HEK293 (cell line): Measurements from ENCODE around the gene NID1.
A peak's percentile ranks its signal among the peaks of the same experiment; 100 is the strongest.

Experiments used
- CTCF ChIA-PET: fragments of 350-600 bp; formaldehyde crosslinking; extraction: SDS; loops from one replicate; lab custom pipeline; 2021; ENCODE audit warnings: antibody characterized with exemption; lab: Yijun Ruan, JAX
- POLR2A ChIA-PET: fragments of 300-600 bp; formaldehyde crosslinking; extraction: SDS; loops from one replicate; lab custom pipeline; 2020; ENCODE audit warnings: antibody characterized with exemption, inconsistent platforms; lab: Yijun Ruan, JAX
- H3K27ac ChIP-seq: fragments of 200-500 bp; sonication (Bioruptor generic); 2 replicates; pipeline ENCODE4 v1.5.1; 2014; ENCODE audit warnings: low read depth, low read length, control low read depth, inconsistent platforms; ENCODE audit errors: extremely low read depth
- H3K36me3 ChIP-seq, 2 experiments: fragments of 200-500 bp in 1 of 2; sonication (Bioruptor generic) in 1 of 2; 1 replicate in 1 of 2; 2 replicates in 1 of 2; pipeline ENCODE4 v1.5.1; 2014 to 2017; ENCODE audit warnings: inconsistent platforms in 2 of 2, low read length in 2 of 2; ENCODE audit not compliant: control insufficient read depth in 2 of 2, insufficient read depth in 1 of 2
- H3K4me1 ChIP-seq: fragments of 200-500 bp; sonication (Bioruptor generic); 2 replicates; pipeline ENCODE4 v1.5.1; 2014; ENCODE audit warnings: mild to moderate bottlenecking, low read length, inconsistent platforms; ENCODE audit not compliant: control insufficient read depth, insufficient read depth
- H3K4me3 ChIP-seq: 2 replicates; pipeline ENCODE4 v1.5.1; 2011; ENCODE audit warnings: low read depth, mild to moderate bottlenecking, control low read depth, low read length, moderate library complexity
- H3K9me3 ChIP-seq: fragments of 200-500 bp; sonication (Bioruptor generic); 2 replicates; pipeline ENCODE4 v1.5.1; 2014; ENCODE audit warnings: low read depth, low read length, inconsistent platforms; ENCODE audit not compliant: control insufficient read depth, insufficient read depth
- EGR2 ChIP-seq: fragments of 450-650 bp; formaldehyde crosslinking; IDR thresholded peaks from 2 replicates; pipeline ENCODE4 v1.5.1; 2016; ENCODE audit warnings: low read depth, missing biosample characterization, missing genetic modification characterization
- GLIS1 ChIP-seq: fragments of 450-650 bp; formaldehyde crosslinking; IDR thresholded peaks from 2 replicates; pipeline ENCODE4 v1.5.1; 2016; ENCODE audit warnings: missing biosample characterization, missing genetic modification characterization
- KLF16 ChIP-seq: fragments of 450-650 bp; formaldehyde crosslinking; IDR thresholded peaks from 2 replicates; pipeline ENCODE4 v1.5.1; 2017; ENCODE audit warnings: missing biosample characterization, missing genetic modification characterization
- SCRT2 ChIP-seq: fragments of 450-650 bp; formaldehyde crosslinking; IDR thresholded peaks from 2 replicates; pipeline ENCODE4 v1.5.1; 2016; ENCODE audit warnings: missing biosample characterization, missing genetic modification characterization
- SETDB1 ChIP-seq: IDR thresholded peaks from one replicate; pipeline ENCODE4 v1.6.1; 2017; ENCODE audit warnings: mild to moderate bottlenecking, low read length, moderate library complexity, mixed read lengths; ENCODE audit not compliant: insufficient read length
- TRIM28 ChIP-seq: IDR thresholded peaks from 2 replicates; pipeline ENCODE4 v1.6.1; 2011; ENCODE audit warnings: low read length, control low read depth, borderline replicate concordance
- TSHZ1 ChIP-seq: fragments of 450-650 bp; formaldehyde crosslinking; IDR thresholded peaks from 2 replicates; pipeline ENCODE4 v1.5.1; 2016; ENCODE audit warnings: missing biosample characterization, missing genetic modification characterization, borderline replicate concordance
- WT1 ChIP-seq: fragments of 450-650 bp; formaldehyde crosslinking; IDR thresholded peaks from 2 replicates; pipeline ENCODE4 v1.5.1; 2016; ENCODE audit warnings: missing biosample characterization, missing genetic modification characterization
- ZBTB26 ChIP-seq: fragments of 450-650 bp; formaldehyde crosslinking; optimal IDR thresholded peaks from 2 replicates; pipeline ENCODE3; 2016; ENCODE audit warnings: missing biosample characterization, mild to moderate bottlenecking, missing genetic modification characterization
- ZNF169 ChIP-seq: fragments of 450-650 bp; formaldehyde crosslinking; IDR thresholded peaks from 2 replicates; pipeline ENCODE4 v1.5.1; 2016; ENCODE audit warnings: missing biosample characterization, missing genetic modification characterization
- ZNF19 ChIP-seq: fragments of 450-650 bp; formaldehyde crosslinking; IDR thresholded peaks from 2 replicates; pipeline ENCODE4; 2016; ENCODE audit warnings: missing biosample characterization, missing genetic modification characterization, low read depth
- ZNF248 ChIP-seq: fragments of 450-650 bp; formaldehyde crosslinking; IDR thresholded peaks from 2 replicates; pipeline ENCODE4 v1.5.1; 2017; ENCODE audit warnings: missing biosample characterization, missing genetic modification characterization
- ZNF280D ChIP-seq: fragments of 450-650 bp; formaldehyde crosslinking; IDR thresholded peaks from 2 replicates; pipeline ENCODE4 v1.5.1; 2016; ENCODE audit warnings: missing biosample characterization, missing genetic modification characterization
- ZNF416 ChIP-seq: fragments of 450-650 bp; formaldehyde crosslinking; IDR thresholded peaks from 2 replicates; pipeline ENCODE4 v1.5.1; 2016; ENCODE audit warnings: missing biosample characterization, missing genetic modification characterization
- ZNF585B ChIP-seq: fragments of 450-650 bp; formaldehyde crosslinking; IDR thresholded peaks from 2 replicates; pipeline ENCODE4 v1.5.1; 2016; ENCODE audit warnings: missing biosample characterization, missing genetic modification characterization
- ZNF623 ChIP-seq: fragments of 450-650 bp; formaldehyde crosslinking; IDR thresholded peaks from 2 replicates; pipeline ENCODE4 v1.5.1; 2016; ENCODE audit warnings: missing biosample characterization, missing genetic modification characterization
- ZNF626 ChIP-seq: fragments of 450-650 bp; sonication (Bioruptor Pico); formaldehyde crosslinking; IDR thresholded peaks from 2 replicates; pipeline ENCODE4 v1.5.1; 2018; ENCODE audit warnings: missing biosample characterization, missing genetic modification characterization, inconsistent platforms
- ZNF677 ChIP-seq: fragments of 450-650 bp; IDR thresholded peaks from 2 replicates; pipeline ENCODE4 v1.5.0; 2018; ENCODE audit warnings: missing biosample characterization, mild to moderate bottlenecking, missing genetic modification characterization, moderate library complexity
- ZSCAN16 ChIP-seq: fragments of 450-650 bp; formaldehyde crosslinking; IDR thresholded peaks from 2 replicates; pipeline ENCODE4 v1.5.1; 2016; ENCODE audit warnings: missing biosample characterization, missing genetic modification characterization
- TF ChIP-seq, protein P1 (sequence below): fragments of 450-650 bp; formaldehyde crosslinking; IDR thresholded peaks from 2 replicates; pipeline ENCODE4 v1.5.1; 2016; ENCODE audit warnings: missing biosample characterization, missing genetic modification characterization
- TF ChIP-seq, protein P2 (sequence below): fragments of 450-650 bp; formaldehyde crosslinking; IDR thresholded peaks from 2 replicates; pipeline ENCODE4 v1.5.1; 2016; ENCODE audit warnings: missing biosample characterization, missing genetic modification characterization, borderline replicate concordance
- TF ChIP-seq, protein P3 (sequence below): fragments of 450-650 bp; formaldehyde crosslinking; IDR thresholded peaks from 2 replicates; pipeline ENCODE4 v1.5.1; 2016; ENCODE audit warnings: missing biosample characterization, missing genetic modification characterization

The NID1 gene

GRCh38 chr1:236084386-236084730 is 19.5 kb upstream of the NID1 start:
- Histone ChIP-seq H3K9me3 (no peaks in the 10 kb centered on the region), H3K4me1 (no peaks in the 10 kb centered on the region), H3K36me3 (no peaks in the 10 kb centered on the region), H3K27ac (no peak overlapping the region), H3K4me3 (no peak overlapping the region)
- ChIA-PET CTCF (no interaction called here), POLR2A (interaction anchor here (0.6 kb wide), 1 partner anchor 516 kb away, joined by 9 read pairs; no protein-coding TSS in a partner anchor)
- TF ChIP-seq ZNF626 (tag by site-specific recombination) (no peak), ZBTB26 (tag by site-specific recombination) (no peak), ZNF585B (tag by site-specific recombination) (no peak), TSHZ1 (tag by site-specific recombination) (no peak), EGR2 (tag by site-specific recombination) (no peak), ZNF416 (no peak), ZSCAN16 (no peak), TRIM28 (peak; percentile 92), GLIS1 (no peak), ZNF677 (tag by site-specific recombination) (no peak), ZNF280D (0 out of 2 replicates have a peak, but pooled peaks have one; percentile 87), ZNF169 (tag by site-specific recombination) (no peak), ZNF19 (tag by site-specific recombination) (no peak), KLF16 (tag by site-specific recombination) (no peak), WT1 (tag by site-specific recombination) (no peak), ZNF248 (tag by site-specific recombination) (no peak), SCRT2 (tag by site-specific recombination) (no peak), ZNF623 (tag by site-specific recombination) (no peak), SETDB1 (peak; percentile 93)
- TF ChIP-seq, protein P1, sequence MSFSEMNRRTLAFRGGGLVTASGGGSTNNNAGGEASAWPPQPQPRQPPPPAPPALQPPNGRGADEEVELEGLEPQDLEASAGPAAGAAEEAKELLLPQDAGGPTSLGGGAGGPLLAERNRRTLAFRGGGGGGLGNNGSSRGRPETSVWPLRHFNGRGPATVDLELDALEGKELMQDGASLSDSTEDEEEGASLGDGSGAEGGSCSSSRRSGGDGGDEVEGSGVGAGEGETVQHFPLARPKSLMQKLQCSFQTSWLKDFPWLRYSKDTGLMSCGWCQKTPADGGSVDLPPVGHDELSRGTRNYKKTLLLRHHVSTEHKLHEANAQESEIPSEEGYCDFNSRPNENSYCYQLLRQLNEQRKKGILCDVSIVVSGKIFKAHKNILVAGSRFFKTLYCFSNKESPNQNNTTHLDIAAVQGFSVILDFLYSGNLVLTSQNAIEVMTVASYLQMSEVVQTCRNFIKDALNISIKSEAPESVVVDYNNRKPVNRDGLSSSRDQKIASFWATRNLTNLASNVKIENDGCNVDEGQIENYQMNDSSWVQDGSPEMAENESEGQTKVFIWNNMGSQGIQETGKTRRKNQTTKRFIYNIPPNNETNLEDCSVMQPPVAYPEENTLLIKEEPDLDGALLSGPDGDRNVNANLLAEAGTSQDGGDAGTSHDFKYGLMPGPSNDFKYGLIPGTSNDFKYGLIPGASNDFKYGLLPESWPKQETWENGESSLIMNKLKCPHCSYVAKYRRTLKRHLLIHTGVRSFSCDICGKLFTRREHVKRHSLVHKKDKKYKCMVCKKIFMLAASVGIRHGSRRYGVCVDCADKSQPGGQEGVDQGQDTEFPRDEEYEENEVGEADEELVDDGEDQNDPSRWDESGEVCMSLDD (tag by site-specific recombination), result no peak
- TF ChIP-seq, protein P2, sequence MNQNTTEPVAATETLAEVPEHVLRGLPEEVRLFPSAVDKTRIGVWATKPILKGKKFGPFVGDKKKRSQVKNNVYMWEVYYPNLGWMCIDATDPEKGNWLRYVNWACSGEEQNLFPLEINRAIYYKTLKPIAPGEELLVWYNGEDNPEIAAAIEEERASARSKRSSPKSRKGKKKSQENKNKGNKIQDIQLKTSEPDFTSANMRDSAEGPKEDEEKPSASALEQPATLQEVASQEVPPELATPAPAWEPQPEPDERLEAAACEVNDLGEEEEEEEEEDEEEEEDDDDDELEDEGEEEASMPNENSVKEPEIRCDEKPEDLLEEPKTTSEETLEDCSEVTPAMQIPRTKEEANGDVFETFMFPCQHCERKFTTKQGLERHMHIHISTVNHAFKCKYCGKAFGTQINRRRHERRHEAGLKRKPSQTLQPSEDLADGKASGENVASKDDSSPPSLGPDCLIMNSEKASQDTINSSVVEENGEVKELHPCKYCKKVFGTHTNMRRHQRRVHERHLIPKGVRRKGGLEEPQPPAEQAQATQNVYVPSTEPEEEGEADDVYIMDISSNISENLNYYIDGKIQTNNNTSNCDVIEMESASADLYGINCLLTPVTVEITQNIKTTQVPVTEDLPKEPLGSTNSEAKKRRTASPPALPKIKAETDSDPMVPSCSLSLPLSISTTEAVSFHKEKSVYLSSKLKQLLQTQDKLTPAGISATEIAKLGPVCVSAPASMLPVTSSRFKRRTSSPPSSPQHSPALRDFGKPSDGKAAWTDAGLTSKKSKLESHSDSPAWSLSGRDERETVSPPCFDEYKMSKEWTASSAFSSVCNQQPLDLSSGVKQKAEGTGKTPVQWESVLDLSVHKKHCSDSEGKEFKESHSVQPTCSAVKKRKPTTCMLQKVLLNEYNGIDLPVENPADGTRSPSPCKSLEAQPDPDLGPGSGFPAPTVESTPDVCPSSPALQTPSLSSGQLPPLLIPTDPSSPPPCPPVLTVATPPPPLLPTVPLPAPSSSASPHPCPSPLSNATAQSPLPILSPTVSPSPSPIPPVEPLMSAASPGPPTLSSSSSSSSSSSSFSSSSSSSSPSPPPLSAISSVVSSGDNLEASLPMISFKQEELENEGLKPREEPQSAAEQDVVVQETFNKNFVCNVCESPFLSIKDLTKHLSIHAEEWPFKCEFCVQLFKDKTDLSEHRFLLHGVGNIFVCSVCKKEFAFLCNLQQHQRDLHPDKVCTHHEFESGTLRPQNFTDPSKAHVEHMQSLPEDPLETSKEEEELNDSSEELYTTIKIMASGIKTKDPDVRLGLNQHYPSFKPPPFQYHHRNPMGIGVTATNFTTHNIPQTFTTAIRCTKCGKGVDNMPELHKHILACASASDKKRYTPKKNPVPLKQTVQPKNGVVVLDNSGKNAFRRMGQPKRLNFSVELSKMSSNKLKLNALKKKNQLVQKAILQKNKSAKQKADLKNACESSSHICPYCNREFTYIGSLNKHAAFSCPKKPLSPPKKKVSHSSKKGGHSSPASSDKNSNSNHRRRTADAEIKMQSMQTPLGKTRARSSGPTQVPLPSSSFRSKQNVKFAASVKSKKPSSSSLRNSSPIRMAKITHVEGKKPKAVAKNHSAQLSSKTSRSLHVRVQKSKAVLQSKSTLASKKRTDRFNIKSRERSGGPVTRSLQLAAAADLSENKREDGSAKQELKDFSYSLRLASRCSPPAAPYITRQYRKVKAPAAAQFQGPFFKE (tag by site-specific recombination), result no peak
- TF ChIP-seq, protein P3, sequence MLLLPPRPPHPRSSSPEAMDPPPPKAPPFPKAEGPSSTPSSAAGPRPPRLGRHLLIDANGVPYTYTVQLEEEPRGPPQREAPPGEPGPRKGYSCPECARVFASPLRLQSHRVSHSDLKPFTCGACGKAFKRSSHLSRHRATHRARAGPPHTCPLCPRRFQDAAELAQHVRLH (tag by site-specific recombination), result peak; percentile 75
